Measurements from ENCODE around the gene HMGA1. TPM values are rescaled to one million over a fixed set of nuclear protein-coding genes. Genes with fewer than 3 reads are reported as not detected.
"Not testable (repeated sequence)": the region's sequence is repeated elsewhere in the genome, so short reads cannot be mapped to it uniquely, and the experiment has no call there.

The HMGA1 gene
- total RNA-seq, 8 experiments from 2014 or later = 62.9 to 254 (median 104) TPM

GRCh38 chr6:34260576-34261267 is 24.0 kb downstream of the HMGA1 start:
- in situ Hi-C loops (cut with MboI; ENCODE audit: low pct_unique_long_range_greater_than_20kb in 2 of 9, low sequenced_read_pairs in 9 of 9, unreplicated experiment in 9 of 9) = loop anchor here in 1 of 9 experiments (25.0 kb wide), 1 partner anchor 152 kb away; no protein-coding TSS in a partner anchor
- ATAC-seq (replicated peaks in 6 of 8) = no peak
- Histone ChIP-seq H3K27ac (no peak overlapping the region), H3K4me1 (replicated peaks in 1 of 2) (no peaks in the 10 kb centered on the region), H3K4me3 (no peak overlapping the region)
- 68 to 91% (median 79%) methylated on average over 5 to 17 of the region's 17 CpGs; no CpG with 5 or more reads in 2 of the 10 experiments for WGBS, 10 experiments

- H3K4me1 ChIP-seq (replicated peaks in 1 of 2); H3K4me3 ChIP-seq; H3K27ac ChIP-seq; ATAC-seq (replicated peaks in 6 of 8): not testable (repeated sequence)
- in situ Hi-C loops (cut with MboI; ENCODE audit: low pct_unique_long_range_greater_than_20kb in 2 of 9, low sequenced_read_pairs in 9 of 9, unreplicated experiment in 9 of 9) = loop anchor here in 1 of 9 experiments (25.0 kb wide), 1 partner anchor 149 kb away; no protein-coding TSS in a partner anchor
- WGBS, 10 experiments = 87 to 100% (median 93%) methylated on average over 1 to 16 of the region's 23 CpGs; no CpG with 5 or more reads in 3 of the 10 experiments
Measured at GRCh38 chr6:34263484-34263883, 26.8 kb downstream of the HMGA1 start.

GRCh38 chr6:34267746-34268145 is 31.1 kb downstream of the HMGA1 start:
- in situ Hi-C loops (cut with MboI; ENCODE audit: low pct_unique_long_range_greater_than_20kb in 2 of 9, low sequenced_read_pairs in 9 of 9, unreplicated experiment in 9 of 9) = loop anchor here in 1 of 9 experiments (25.0 kb wide), 1 partner anchor 145 kb away; no protein-coding TSS in a partner anchor
- no peak for ATAC-seq (replicated peaks in 6 of 8)
- no peak overlapping the region for H3K4me3 ChIP-seq
- WGBS, 10 experiments = 83 to 100% (median 95%) methylated on average over 1 to 2 of the region's 2 CpGs; no CpG with 5 or more reads in 4 of the 10 experiments
- no peaks in the 10 kb centered on the region for H3K4me1 ChIP-seq (replicated peaks in 1 of 2)
- no peak overlapping the region for H3K27ac ChIP-seq

DNA sequence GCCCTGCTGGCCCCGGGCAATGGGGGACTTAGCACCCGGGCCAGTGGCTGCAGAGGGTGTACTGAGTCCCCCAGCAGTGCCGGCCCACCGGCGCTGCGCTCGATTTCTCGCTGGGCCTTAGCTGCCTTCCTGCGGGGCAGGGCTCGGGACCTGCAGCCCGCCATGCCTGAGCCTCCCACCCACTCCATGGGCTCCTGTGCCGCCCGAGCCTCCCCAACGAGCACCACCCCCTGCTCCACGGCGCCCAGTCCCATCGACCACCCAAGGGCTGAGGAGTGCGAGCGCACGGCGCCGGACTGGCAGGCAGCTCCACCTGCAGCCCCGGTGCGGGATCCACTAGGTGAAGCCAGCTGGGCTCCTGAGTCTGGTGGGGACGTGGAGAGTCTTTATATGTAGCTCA is 32.5 kb downstream of the HMGA1 start:
- not testable (repeated sequence) for ATAC-seq (replicated peaks in 6 of 8); H3K4me3 ChIP-seq

DNA sequence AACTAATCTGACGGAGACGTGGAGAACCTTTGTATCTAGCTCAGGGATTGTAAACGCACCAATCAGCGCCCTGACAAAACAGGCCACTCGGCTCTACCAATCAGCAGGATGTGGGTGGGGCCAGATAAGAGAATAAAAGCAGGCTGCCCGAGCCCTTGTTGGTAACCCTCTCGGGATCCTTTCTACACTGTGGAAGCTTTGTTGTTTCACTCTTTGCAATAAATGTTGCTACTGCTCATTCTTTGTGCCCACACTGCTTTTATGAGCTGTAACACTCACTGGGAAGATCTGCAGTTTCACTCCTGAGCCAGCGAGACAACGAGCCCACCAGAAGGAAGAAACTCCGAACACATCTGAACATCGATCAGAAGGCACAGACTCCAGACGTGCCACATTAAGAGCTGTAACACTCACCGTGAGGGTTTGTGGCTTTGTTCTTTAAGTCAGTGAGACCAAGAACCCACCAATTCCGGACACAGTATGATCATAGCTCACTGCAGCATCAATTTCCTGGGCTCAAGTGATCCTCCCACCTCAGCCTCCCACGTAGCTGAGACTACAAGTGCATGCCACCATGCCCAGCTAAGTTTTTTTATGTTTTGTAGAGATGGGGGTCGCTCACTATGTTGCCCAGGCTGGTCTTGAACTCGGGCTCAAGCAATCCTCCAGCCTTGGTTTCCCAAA is 33.1 kb downstream of the HMGA1 start:
- H3K4me1 ChIP-seq (replicated peaks in 1 of 2); H3K4me3 ChIP-seq; ATAC-seq (replicated peaks in 6 of 8); H3K27ac ChIP-seq: not testable (repeated sequence)
- 75 to 100% (median 93%) methylated on average over 1 to 8 of the region's 17 CpGs; no CpG with 5 or more reads in 1 of the 10 experiments for WGBS, 10 experiments
- in situ Hi-C loops (cut with MboI; ENCODE audit: low pct_unique_long_range_greater_than_20kb in 2 of 9, low sequenced_read_pairs in 9 of 9, unreplicated experiment in 9 of 9) = loop anchor here in 1 of 9 experiments (25.0 kb wide), 1 partner anchor 143 kb away; no protein-coding TSS in a partner anchor

More for the DNA sequence above, 32.5 kb downstream of the HMGA1 start:
- in situ Hi-C loops (cut with MboI; ENCODE audit: low pct_unique_long_range_greater_than_20kb in 2 of 9, low sequenced_read_pairs in 9 of 9, unreplicated experiment in 9 of 9) = loop anchor here in 1 of 9 experiments (25.0 kb wide), 1 partner anchor 143 kb away; no protein-coding TSS in a partner anchor
- not testable (repeated sequence) for H3K4me1 ChIP-seq (replicated peaks in 1 of 2); H3K27ac ChIP-seq
- no CpG with 5 or more reads among the region's 25 CpGs for WGBS, 10 experiments

DNA sequence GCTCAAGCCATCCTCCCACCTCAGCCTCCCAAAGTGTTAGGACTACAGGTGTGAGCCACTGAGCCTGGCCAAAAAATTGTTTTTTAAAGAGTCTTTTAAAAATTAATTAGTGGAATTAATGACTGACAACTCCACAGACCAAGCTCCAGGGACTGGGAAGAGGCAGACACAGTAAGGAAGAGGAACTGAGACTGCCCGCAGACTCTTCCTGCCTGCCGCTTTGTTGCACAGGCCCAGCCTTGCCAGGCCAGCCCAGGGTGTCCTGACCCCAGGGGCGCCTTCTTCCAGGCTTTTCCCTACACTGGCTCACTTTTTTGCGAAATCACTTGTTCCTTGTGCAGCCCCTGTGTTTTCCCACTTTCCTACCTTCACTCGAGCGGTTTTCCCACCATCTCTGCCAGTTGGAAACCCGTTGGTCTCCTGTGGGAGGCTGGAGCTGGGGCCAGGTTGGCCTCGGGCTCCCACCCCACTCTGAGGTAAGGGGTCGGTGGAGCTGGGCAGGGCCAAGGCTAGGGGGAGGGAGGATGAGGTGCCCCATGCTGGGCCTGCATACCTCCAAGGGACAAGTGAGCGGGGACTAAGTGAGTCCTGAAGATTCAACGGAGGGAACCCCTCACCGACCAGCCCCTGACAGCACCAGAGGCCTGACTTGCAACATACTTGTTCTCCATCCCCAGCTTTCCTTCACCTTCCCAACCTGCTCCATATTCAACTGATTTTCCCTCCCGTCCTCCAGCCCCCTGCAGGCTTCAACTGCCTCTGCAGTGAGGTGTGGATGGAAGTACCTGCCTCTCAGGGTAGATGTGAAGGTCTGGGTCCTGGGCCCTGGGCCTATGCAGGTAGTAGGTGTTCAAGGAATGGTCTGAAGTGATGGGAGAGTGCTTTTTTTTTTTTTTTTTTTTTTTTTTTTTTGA is 35.6 kb downstream of the HMGA1 start:
- no peak overlapping the region for H3K27ac ChIP-seq
- WGBS, 10 experiments = 80 to 100% (median 94%) methylated on average over 1 to 7 of the region's 13 CpGs; no CpG with 5 or more reads in 2 of the 10 experiments
- ATAC-seq (replicated peaks in 6 of 8) = no peak
- no peak overlapping the region for H3K4me3 ChIP-seq
- in situ Hi-C loops (cut with MboI; ENCODE audit: low pct_unique_long_range_greater_than_20kb in 2 of 9, low sequenced_read_pairs in 9 of 9, unreplicated experiment in 9 of 9) = loop anchor here in 1 of 9 experiments (25.0 kb wide), 1 partner anchor 140 kb away; no protein-coding TSS in a partner anchor
- H3K4me1 ChIP-seq (replicated peaks in 1 of 2) = no peaks in the 10 kb centered on the region

DNA sequence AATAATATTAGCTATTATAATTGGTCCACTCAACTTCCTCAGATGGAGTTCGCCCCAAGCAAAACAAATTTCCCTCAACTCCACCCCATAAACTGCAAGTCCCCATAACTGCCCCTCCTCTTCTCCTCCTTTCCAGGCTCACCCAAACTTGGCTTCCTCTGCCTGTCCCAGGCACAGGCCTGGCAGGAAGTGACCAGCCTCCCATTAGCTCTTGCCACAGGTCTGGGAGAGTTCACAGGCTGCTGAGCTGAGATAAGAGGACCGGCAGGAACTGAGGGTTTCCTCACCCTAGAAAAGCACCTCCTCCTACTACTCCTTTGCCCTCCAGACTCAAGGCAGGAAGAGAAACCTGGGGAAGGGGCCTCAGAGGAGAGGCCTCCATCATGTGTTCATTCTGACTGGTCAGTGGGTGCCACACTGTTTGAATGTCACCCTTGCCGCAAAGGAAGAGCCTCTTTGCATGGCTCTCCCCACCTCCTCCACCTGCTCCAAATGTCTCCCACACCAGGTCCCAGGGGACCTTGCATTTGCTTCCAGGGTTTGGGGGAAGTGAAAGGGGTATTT is 36.7 kb downstream of the HMGA1 start:
- 83 to 100% (median 96%) methylated on average over 1 to 3 of the region's 3 CpGs; no CpG with 5 or more reads in 6 of the 10 experiments for WGBS, 10 experiments
- no peak overlapping the region for H3K4me3 ChIP-seq
- H3K4me1 ChIP-seq (replicated peaks in 1 of 2) = no peaks in the 10 kb centered on the region
- no peak for ATAC-seq (replicated peaks in 6 of 8)
- in situ Hi-C loops (cut with MboI; ENCODE audit: low pct_unique_long_range_greater_than_20kb in 2 of 9, low sequenced_read_pairs in 9 of 9, unreplicated experiment in 9 of 9) = loop anchor here in 1 of 9 experiments (25.0 kb wide), 1 partner anchor 139 kb away; no protein-coding TSS in a partner anchor
- H3K27ac ChIP-seq = no peak overlapping the region

DNA sequence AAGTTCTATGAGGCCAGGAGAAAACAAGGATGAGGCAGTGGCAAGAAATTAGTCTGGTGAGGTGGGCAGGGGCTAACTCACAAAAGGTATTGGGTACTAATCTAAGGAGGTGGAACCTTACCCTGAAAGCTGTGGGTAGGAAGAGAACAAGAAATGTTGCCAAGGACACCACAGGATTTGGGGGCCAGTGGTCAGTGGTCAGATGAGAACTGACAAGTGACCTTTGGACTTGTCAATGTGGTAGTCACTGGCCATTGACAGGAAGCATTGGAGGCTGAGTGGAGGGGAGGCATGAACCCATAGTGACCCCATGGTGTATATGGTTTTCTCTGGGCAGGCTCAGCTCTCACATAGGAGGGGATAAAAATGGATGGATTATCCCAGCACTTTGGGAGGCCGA is 37.5 kb downstream of the HMGA1 start:
- in situ Hi-C loops (cut with MboI; ENCODE audit: low pct_unique_long_range_greater_than_20kb in 2 of 9, low sequenced_read_pairs in 9 of 9, unreplicated experiment in 9 of 9) = loop anchor here in 1 of 9 experiments (25.0 kb wide), 1 partner anchor 138 kb away; no protein-coding TSS in a partner anchor
- 89 to 100% (median 100%) methylated on average over 1 of the region's 1 CpG; no CpG with 5 or more reads in 7 of the 10 experiments for WGBS, 10 experiments
- Histone ChIP-seq H3K4me3 (no peak overlapping the region), H3K27ac (no peak overlapping the region), H3K4me1 (replicated peaks in 1 of 2) (no peaks in the 10 kb centered on the region)
- ATAC-seq (replicated peaks in 6 of 8) = no peak

GRCh38 chr6:34275128-34275804 is 38.6 kb downstream of the HMGA1 start:
- in situ Hi-C loops (cut with MboI; ENCODE audit: low pct_unique_long_range_greater_than_20kb in 2 of 9, low sequenced_read_pairs in 9 of 9, unreplicated experiment in 9 of 9) = no loop called here
- Histone ChIP-seq H3K4me3 (no peak overlapping the region), H3K27ac (no peak overlapping the region), H3K4me1 (replicated peaks in 1 of 2) (no peaks in the 10 kb centered on the region)
- no peak for ATAC-seq (replicated peaks in 6 of 8)
- WGBS, 10 experiments = 17 to 100% (median 95%) methylated on average over 1 to 3 of the region's 3 CpGs; no CpG with 5 or more reads in 2 of the 10 experiments

- H3K4me3 ChIP-seq = no peak overlapping the region
- no peaks in the 10 kb centered on the region for H3K4me1 ChIP-seq (replicated peaks in 1 of 2)
- no peak overlapping the region for H3K27ac ChIP-seq
- 79 to 100% (median 89%) methylated on average over 1 to 4 of the region's 5 CpGs; no CpG with 5 or more reads in 3 of the 10 experiments for WGBS, 10 experiments
- in situ Hi-C loops (cut with MboI; ENCODE audit: low pct_unique_long_range_greater_than_20kb in 2 of 9, low sequenced_read_pairs in 9 of 9, unreplicated experiment in 9 of 9) = no loop called here
- no peak for ATAC-seq (replicated peaks in 6 of 8)
Measured at GRCh38 chr6:34276191-34276590, 39.5 kb downstream of the HMGA1 start.

GRCh38 chr6:34276881-34277762 is 40.4 kb downstream of the HMGA1 start:
- Histone ChIP-seq H3K4me1 (replicated peaks in 1 of 2) (no peaks in the 10 kb centered on the region), H3K27ac (no peak overlapping the region), H3K4me3 (no peak overlapping the region)
- no peak for ATAC-seq (replicated peaks in 6 of 8)
- 64 to 82% (median 76%) methylated on average over 1 to 8 of the region's 10 CpGs; no CpG with 5 or more reads in 2 of the 10 experiments for WGBS, 10 experiments
- in situ Hi-C loops (cut with MboI; ENCODE audit: low pct_unique_long_range_greater_than_20kb in 2 of 9, low sequenced_read_pairs in 9 of 9, unreplicated experiment in 9 of 9) = no loop called here

All from motor neuron (in vitro differentiated cells).